SKM-1 treated with dmso at 0.1 percent for 144 hours (cell line): ENCODE data around the gene SVIL.
A peak's percentile ranks its signal among the peaks of the same experiment; 100 is the strongest.
"Not testable (repeated sequence)": the region's sequence is repeated elsewhere in the genome, so short reads cannot be mapped to it uniquely, and the experiment has no call there.

Source experiments
- DNase-seq: peaks from one replicate; lab custom pipeline; 2025; ENCODE audit not compliant: unreplicated experiment; lab: John Stamatoyannopoulos, UW

Gene SVIL

DNA sequence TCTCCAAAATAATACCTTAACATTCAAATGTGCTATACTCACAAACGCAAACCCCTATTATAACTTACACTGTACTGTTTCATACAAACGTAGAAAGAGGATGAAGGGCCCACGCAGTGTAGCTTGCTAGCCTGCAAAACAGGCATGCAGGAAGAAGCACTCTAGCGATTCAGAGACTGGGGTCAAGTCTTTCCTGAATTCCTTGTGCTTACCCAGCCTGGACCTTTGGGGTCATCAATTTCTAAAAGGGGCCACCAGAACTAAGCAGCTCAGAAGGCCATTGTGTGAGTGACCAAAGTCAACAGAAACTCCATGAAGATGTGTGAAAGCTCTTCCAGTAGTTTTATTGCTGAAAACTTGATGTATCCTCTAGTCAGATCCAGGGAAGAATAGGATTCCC is 111.9 kb downstream of the SVIL start:
- DNase-seq = no peak

DNA sequence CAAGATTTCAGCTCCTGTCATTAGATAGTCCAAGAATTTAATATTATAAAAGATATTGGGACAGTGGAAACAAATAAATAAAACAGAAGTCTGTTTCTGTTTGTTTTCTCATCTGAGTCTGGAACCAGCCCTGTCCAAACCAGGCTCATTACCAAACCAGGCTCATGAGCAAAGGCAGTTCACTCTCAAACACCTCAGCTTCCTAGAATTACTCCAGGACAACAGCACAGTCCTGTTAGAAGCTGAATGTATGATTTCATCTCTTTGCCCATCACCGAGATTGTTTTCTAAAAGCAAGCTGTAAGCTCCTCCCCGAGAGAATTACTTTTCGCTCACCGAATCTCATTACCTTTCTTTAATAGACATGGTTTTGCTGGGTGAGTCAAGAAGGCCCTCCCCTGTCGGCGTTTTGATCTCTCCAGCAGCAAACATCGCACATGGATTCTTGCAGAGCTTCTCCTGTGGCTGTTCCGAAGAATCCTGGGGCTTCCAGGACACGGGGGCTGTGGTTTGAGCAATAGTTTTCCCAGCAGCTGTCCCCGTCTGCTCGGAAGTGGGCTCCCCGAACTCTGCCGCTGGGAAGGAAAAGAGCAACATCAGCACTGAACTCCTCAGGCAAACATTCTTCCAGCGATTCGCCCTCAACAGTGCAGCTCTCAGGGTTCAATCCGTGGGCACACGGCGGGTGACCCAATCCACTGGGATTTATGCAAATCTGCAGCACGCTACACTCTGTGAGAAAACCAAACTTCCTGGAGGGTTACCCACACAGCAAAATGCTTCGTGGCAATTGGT is 112.5 kb downstream of the SVIL start:
- DNase-seq = no peak

DNA sequence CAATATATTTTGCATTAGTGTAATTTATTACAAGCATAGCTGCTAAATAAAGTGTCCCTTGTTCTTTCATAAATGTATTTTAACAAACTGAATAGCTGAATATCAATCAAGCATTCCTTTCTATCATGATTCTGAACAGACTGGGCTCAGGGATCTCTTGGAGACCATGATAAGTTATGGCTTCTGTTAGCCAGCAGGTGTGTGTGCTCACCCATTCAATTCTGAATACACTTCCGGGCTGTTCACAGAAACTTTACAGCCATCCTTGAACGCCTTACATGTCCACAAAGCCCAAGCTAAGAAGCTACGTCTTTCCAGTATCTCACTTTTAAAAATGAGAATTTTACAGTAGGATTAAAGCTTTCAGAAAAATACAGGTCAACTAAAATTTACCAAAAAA is 115.1 kb downstream of the SVIL start:
- no peak for DNase-seq

DNA sequence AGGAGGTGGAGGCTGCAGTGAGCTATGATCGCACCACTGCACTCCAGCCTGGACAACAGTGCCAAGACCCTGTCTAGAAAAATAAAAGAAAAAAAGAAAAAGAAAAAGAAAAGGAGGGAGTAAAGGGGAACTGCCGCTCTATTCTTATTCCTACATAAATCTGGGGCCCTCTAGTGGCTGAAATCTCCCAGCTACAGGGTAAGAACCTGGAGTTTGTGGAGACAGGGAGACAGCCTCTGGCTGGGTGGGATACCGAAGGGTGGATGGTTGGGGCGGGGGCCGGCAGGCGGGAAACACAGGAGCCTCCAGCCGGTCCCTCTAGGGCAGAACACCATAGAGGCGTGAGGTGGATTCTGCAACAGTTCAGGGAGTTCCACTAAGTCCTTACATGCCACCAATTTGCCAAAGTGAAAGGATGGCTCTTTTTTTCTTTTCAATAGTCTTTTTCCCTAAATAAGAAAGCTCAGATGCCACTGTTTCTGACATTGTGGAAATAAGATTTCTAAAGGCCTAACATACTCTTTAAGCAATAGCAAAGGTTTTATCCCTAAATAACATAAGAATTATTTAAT is 117.3 kb downstream of the SVIL start:
- no peak for DNase-seq

DNA sequence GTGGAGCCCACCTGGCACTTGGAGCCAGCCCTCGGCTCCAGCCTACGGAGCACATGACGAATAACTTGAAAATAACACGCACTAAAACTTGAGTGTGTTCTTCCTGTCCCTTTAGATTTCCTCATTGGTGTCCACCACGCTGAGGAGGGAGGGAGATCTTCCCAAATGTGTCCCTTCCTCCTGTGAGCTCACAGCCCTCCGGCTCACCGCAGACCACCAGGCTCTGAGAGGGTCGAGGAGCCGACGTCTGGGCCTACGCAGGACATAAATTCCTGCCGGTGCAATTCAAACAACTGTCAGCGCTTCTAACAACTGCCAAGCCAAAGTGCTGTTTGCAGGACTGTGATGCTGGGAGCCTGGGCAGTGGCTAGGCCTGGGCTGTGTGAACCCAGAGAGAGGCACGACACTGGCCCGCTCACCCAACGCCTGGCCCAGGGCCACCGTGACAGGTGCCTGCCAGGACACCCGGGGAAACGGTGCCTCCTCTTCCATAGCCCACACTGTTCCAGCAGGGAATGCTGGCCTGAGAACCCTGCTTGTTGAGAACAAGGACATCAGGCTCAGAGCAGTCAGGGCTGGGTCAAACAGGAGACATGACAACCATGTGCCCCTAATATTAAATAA is 118.3 kb downstream of the SVIL start:
- DNase-seq = not testable (repeated sequence)

DNA sequence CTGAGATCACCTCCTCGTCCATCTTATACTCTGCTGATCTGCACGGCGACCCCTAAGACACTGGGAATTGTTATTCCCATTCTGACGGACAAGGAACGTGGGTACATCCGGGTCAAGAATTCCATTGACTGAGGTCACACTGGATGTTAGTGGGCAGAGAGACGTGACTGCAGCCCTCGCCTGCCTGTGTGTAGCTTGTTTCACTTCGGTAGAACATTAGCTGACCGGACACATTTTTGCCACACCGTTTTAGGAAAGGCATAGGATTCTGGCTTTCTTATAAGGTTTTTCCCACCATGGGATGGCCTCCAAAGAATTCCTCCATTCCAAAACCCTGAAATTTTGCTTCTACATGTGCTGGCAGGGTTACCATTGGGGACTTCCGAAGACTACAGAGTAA is 118.9 kb downstream of the SVIL start:
- DNase-seq = not testable (repeated sequence)

DNA sequence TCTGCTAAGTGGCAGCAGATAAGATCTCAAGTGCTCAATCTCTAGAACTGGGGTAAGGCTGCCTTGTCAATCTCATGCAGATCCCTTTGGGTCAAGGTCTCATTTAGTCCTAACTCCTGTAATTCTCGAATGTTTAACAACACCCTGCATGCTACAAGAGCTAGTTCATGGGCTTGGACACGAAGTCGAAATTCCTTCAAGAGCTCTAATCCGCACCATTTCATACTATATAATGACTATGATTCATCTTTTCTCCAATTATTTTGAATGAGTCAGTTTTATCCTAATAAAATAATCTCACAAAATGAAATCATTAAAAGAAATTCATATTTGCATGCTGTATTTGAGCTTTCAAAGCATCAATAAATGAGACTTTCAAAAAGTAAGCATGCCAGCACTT is 119.7 kb downstream of the SVIL start:
- DNase-seq = not testable (repeated sequence)

DNA sequence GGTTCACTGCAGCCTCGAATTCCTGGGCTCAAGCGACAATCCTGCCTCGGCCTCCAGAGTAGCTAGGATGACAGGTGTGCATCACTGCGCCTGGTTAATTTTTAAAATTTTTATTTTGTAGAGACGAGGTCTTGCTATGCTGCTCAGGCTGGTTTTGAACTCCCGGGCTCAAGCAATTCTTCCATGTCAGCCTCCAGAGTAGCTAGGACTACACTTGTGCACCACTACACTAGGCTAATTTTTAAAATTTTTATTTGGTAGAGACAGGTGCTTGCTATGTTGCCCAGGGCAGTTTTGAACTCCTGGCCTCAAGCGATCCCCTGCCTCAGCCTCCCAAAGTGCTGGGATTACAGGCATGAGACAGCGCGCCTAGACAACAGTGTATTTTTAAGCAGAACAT is 120.5 kb downstream of the SVIL start:
- DNase-seq = no peak

DNA sequence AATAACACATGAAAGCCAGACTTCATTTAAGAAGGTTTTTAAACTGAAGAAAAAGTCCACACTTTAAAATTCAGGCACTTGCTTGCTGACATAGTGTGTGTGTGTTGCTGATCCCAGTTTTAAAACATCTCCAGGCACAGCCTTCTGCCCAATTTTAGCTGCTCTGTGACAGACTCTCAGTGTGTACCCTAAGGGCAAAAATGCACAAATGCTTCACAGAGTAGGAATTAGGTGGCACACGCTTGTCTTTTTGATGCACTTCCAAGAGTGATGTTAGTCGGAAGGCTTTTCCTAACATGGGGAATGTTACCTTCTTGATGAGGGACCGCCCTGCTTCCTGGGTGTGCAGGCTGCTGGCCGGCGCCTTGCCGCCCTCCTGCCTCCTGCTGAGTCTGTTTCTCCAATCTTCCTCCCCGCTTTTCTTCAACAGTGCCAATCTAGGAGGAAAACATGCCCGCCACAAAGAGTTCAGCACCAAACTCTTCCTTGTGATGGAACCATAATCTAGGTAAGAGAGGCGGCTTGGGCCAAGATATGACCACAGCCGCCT is 122.3 kb downstream of the SVIL start:
- no peak for DNase-seq

DNA sequence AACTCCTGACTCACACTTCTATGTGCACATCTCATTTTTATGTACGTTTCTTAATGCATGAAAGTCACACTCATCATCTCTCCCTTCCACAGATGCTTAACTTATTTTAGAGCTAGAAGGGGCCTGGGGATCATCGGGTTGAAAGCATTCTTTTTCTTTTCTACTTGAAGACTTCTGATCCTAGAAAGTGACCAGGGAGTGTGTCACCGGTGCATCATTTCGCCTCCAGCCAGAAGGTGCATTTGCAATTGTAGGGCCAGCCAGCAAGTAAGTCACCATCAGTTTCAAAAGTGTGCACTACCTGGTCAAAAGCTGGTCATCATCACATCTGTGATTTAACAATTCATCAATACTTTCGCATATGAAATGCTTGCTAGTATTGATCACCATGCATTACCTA is 123.0 kb downstream of the SVIL start:
- not testable (repeated sequence) for DNase-seq

DNA sequence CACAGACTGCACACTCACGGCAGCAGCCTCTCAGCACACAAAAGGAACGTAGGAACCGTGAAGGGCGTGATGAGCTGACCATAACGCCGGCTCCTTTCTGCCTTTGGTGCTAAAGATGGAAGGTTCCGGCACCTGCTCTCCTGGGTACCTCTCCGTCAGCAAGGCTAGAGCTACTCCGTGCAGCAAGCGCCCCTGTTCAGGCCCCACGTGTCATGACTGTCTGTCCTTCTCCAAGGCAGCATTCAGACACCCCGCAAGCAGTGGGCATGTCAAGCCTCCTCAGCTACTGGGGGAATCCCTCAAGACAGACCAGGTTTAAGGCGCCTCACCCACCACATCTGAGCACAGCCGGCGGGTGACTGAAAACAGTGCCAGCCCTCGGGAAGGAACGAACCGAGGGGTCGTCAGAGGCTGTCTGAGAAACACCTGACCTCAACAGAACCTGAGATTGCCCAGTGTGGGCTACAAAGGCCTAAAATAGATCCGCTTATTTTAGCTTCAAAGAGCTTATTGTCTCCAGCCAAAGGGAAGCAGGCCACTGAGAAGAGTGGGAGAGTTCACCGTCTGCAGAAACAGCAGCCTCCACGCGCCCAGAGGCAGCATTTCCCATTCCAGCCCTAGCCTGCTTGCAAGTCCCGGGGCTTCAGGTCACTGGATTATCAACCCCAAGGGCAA is 124.2 kb downstream of the SVIL start:
- DNase-seq = not testable (repeated sequence)

DNA sequence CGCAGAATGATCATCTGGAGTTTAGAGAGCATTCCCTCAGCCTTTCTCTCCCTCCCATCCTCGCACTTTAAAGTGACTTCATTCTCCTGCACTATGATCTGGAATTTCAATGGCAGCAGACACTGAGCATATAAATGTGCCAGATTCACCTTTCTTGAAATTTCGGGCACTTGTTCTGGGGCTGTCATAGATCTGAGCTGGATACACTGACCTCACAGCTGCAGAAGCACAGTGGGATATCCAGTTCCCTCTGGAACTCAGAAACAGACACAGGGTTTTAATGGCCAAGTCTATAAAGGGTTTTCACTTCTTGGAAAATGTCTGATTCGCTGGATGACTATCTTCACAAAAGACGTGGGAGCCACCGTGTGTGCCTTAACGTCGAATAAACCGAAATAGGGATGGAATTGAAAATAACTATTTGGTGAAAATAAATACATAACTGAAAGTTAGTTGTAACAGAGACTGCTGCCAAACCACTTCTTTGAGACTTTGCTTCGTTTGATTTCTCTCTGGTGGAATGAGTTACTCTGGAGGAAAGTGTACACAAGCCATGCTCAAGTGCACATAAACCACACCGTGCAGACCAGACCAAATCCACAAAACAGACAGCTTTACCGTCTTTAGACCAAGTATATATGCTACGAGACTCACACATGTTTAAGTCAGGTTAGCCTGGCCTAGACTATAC is 126.1 kb downstream of the SVIL start:
- DNase-seq = no peak

DNA sequence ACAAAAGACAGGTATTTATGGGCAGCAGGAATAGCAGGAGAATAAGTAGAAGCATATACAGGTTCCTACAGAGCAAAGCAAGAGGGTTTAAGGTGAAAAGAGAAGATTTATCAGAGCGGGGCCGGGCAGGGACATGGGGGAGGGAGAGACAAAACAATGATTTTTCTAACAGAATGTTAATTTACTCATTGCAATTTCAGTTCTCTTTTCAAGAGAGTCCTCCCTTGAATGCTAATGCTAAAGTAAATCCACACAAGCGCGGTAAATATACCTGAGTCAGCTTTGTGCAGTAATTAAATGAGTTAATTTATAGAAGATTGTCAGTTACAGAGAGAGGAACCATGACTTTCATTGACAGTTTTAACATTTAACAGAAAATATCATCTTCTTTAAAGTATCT is 127.0 kb downstream of the SVIL start:
- DNase-seq = not testable (repeated sequence)

DNA sequence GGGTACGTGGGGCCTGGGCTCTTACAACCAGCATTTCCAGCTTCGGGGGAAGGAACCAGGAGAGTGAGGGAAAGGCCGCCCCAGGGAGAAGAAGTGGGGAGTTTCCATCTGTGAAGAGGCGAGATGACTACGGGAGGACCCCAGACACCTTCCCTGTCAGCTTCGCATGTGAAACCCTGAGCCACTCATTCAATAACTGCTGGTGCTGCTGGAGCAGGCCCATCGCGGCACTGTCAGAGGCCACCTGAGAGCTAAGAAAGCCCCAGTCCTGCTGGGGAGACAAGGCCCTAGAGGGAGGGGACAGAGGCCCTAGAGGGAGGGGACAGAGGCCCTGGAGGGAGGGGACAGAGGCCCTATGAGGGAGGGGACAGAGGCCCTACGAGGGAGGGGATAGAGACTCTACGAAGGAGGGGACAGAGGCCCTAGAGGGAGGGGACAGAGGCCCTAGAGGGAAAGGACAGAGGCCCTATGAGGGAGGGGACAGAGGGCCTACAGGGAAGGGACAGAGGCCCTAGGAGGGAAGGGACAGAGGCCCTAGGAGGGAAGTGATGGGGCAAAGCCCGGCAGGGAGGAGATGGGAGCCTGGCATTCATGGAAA is 128.3 kb downstream of the SVIL start:
- not testable (repeated sequence) for DNase-seq

DNA sequence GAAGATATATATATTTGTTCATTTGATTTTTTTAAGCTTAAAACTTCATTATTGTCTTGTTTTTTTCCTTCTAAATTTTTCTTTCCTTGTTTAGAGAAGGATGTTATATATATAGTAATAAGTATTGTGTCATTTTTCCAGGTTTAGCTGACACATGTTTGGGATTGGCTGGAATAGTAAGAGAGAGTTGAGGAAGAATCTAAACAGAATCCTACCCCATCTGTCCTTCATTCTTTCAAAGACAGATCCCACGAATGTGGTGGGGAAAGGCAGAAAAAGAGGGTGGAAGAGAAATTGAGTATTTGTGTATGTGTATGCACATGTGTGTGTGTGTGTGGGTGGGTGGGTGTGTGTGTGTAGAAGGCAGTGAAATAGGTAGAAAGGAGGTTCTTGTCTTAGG is 132.4 kb downstream of the SVIL start:
- no peak for DNase-seq

DNA sequence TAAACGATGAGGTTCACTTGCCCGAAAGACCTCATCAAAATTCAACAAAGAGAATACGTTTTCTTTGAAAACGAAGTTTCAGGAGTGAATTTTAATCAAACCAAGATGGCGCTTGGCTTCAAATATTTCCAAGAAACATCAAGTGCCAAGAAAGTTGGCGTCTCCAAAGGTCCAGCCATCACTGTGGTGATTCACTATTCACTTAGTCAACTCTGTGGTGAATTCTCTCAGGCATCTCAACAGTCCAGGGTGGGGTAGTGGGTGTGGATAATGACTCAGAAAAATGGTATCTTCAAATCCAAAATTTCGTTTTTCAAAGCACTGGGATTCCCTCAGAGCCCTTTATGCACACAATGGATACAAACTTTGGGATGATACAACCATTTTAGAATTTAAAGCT is 133.1 kb downstream of the SVIL start:
- DNase-seq = no peak

DNA sequence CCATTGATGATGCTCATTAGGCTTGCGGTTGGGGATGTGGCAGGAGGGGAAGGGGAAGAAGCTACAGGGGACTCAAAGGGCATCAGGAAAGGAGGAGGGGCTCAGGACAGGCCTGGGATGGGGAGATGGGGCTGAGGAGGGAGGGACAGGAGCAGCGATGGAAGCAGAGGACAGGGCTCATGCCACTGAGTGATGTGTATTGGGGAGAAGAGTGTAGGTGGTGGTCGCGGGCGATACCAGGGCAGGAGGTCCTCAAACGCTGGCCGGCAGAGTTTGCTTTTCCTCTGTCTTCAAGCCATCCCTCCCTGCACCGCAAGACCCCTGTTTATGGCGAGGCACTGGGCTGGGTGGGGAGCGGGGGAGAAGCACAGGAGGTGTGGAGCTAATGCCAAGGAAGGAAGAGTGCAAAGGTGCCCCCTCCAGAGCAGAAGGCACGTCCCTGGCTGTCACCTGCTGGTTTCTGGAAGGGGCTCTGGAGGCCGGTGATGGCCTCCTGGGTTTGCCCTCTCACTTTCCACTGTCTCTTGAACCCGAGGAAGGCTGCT is 134.7 kb downstream of the SVIL start:
- DNase-seq = no peak

DNA sequence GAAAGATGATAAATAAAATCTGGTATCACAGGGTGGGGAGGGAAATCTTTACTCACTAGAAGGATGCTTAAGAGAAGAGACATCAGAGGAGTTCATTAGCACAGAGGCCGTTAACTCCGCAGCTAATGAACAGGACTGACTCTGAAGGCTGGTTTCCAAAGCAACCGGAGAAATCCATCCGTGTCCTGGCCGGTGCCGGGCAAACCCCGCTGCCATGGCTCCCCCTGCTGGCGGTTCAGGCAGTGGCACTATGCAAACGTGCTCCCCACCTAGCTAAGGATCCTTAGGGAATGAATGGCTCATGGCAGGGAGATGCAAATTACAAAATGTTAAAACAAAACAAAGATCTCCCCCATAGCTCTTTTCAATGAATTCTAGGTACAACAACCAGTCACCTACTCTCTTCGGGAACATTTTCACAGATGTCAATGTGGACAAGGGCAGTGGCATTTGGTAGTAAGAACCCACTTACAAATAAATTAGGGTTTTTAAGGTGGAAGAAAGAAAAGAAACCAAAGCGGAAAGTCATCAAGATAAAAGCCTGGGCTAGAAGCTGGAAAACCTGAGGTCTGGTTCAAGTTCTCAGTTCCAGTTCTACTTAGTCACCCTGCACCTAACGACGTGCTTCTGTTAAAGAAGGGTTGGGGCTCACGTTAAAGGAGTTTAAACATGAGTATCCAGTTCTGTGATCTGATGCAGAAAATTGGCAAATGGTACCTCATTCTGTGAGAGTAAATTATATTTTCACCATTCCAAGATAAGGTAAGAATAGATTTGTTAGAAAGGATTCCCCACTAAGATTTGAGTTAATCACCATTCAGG is 138.2 kb downstream of the SVIL start:
- peak; percentile 1 for DNase-seq

DNA sequence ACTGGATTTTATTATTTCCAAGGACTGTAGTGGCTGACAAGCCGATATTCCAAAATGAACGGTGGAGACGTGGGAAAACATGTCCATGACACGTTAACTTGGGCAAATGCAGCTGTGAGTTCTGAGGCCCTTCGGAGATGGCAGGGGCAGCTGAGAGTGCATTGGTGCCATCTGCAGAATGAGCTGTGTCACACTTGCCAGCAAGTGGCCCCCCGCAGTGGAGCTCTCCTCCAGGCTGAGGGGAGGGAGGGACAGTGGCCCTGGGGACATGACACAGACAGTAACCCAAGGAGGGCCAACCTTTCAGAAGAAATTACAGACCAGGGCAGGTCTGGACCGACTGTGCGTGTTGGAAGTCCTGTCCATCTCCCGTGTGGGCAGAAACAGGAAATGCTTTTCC is 139.4 kb downstream of the SVIL start:
- DNase-seq = no peak
